ENCODE results near the gene SKAP1. TPM values are rescaled to one million over a fixed set of nuclear protein-coding genes. Genes with fewer than 3 reads are reported as not detected.

Gene SKAP1
- total RNA-seq, 5 donors from 2014 or later (not counting 1 experiment from before 2014, with no cell fraction given), result 71.5 to 142 (median 80.4) TPM

GRCh38 chr17:48159232-48159631 lies 270.8 kb downstream of the SKAP1 start:
- H3K4me1 ChIP-seq (ENCODE audit: control insufficient read depth in 1 of 2, extremely low read depth in 1 of 2, insufficient read depth in 2 of 2, low read length in 2 of 2), result no peaks in the 10 kb centered on the region
- Mint-ChIP-seq H3K27me3 (no peaks in the 10 kb centered on the region), H3K4me1 (peaks cover 0 to 10% (median 0%) of the 10 kb centered on the region in 3 donors), H3K9me3 (no peaks in the 10 kb centered on the region), H3K27ac (peak overlapping the region in 1 of 2 donors; percentile 52), H3K4me3 (no peak overlapping the region), H3K36me3 (peaks cover 32% of the 10 kb centered on the region)
- no peaks in the 10 kb centered on the region for H3K27me3 ChIP-seq (replicated peaks in 1 of 2; ENCODE audit: control insufficient read depth in 2 of 2, extremely low read depth in 1 of 2, insufficient read depth in 2 of 2, low read length in 1 of 2)
- peaks cover 9 to 62% of the 10 kb centered on the region in 2 donors for H3K36me3 ChIP-seq (ENCODE audit: control insufficient read depth in 2 of 2, extremely low read depth in 1 of 2, insufficient read depth in 1 of 2, low read length in 1 of 2)
- no peak overlapping the region for H3K4me3 ChIP-seq (ENCODE audit: control insufficient read depth in 1 of 2, extremely low read depth in 1 of 2, low read length in 1 of 2)
- DNase-seq, result no peak
- H3K27ac ChIP-seq (ENCODE audit: low read length), result no peak overlapping the region
- no peak for ATAC-seq (replicated peaks in 1 of 4)
- CTCF ChIA-PET, result interaction anchor here in 1 of 2 donors (0.7 kb wide), 2 partner anchors 96 to 255 kb away, joined by 5 read pairs; no protein-coding TSS in a partner anchor
- 100% methylated on average over 3 of the region's 4 CpGs for WGBS (ENCODE audit: insufficient coverage)
- H3K9me3 ChIP-seq, result no peaks in the 10 kb centered on the region
- POLR2A ChIA-PET, result interaction anchor here (0.6 kb wide), 3 partner anchors 75 to 301 kb away, joined by 3 to 6 read pairs (median 3); no protein-coding TSS in a partner anchor

GRCh38 chr17:48155889-48156611 lies 274.0 kb downstream of the SKAP1 start:
- no peaks in the 10 kb centered on the region for H3K9me3 Mint-ChIP-seq
- no peak overlapping the region for H3K4me3 Mint-ChIP-seq
- no peaks in the 10 kb centered on the region for H3K4me1 ChIP-seq (ENCODE audit: control insufficient read depth in 1 of 2, extremely low read depth in 1 of 2, insufficient read depth in 2 of 2, low read length in 2 of 2)
- no peak overlapping the region for H3K27ac ChIP-seq (ENCODE audit: low read length)
- no peak overlapping the region for H3K27ac Mint-ChIP-seq
- no peak for ATAC-seq (replicated peaks in 1 of 4)
- H3K36me3 ChIP-seq (ENCODE audit: control insufficient read depth in 2 of 2, extremely low read depth in 1 of 2, insufficient read depth in 1 of 2, low read length in 1 of 2), result peaks cover 9 to 62% of the 10 kb centered on the region in 2 donors
- H3K36me3 Mint-ChIP-seq, result peaks cover 36% of the 10 kb centered on the region
- H3K4me1 Mint-ChIP-seq, result no peaks in the 10 kb centered on the region
- no peak for DNase-seq
- CTCF ChIA-PET, result interaction anchor here in 1 of 2 donors (0.6 to 0.7 kb wide), 2 partner anchors 247 to 755 kb away, joined by 3 to 9 read pairs; no protein-coding TSS in a partner anchor
- no peaks in the 10 kb centered on the region for H3K9me3 ChIP-seq
- POLR2A ChIA-PET, result no interaction called here
- H3K4me3 ChIP-seq (ENCODE audit: control insufficient read depth in 1 of 2, extremely low read depth in 1 of 2, low read length in 1 of 2), result no peak overlapping the region
- no peaks in the 10 kb centered on the region for H3K27me3 Mint-ChIP-seq
- no peaks in the 10 kb centered on the region for H3K27me3 ChIP-seq (replicated peaks in 1 of 2; ENCODE audit: control insufficient read depth in 2 of 2, extremely low read depth in 1 of 2, insufficient read depth in 2 of 2, low read length in 1 of 2)
- 78% methylated on average over 18 of the region's 21 CpGs for WGBS (ENCODE audit: insufficient coverage)

GRCh38 chr17:48153691-48154358 lies 276.2 kb downstream of the SKAP1 start:
- Mint-ChIP-seq H3K4me1 (no peaks in the 10 kb centered on the region), H3K27me3 (no peaks in the 10 kb centered on the region), H3K36me3 (peaks cover 39% of the 10 kb centered on the region), H3K9me3 (no peaks in the 10 kb centered on the region), H3K4me3 (no peak overlapping the region), H3K27ac (no peak overlapping the region)
- CTCF ChIA-PET, result interaction anchor here in 1 of 2 donors (0.7 kb wide), 1 partner anchor 118 kb away, joined by 6 read pairs; no protein-coding TSS in a partner anchor
- 97% methylated on average over 4 of the region's 6 CpGs for WGBS (ENCODE audit: insufficient coverage)
- Histone ChIP-seq H3K27ac (ENCODE audit: low read length) (no peak overlapping the region), H3K9me3 (no peaks in the 10 kb centered on the region), H3K4me3 (ENCODE audit: control insufficient read depth in 1 of 2, extremely low read depth in 1 of 2, low read length in 1 of 2) (no peak overlapping the region), H3K27me3 (replicated peaks in 1 of 2; ENCODE audit: control insufficient read depth in 2 of 2, extremely low read depth in 1 of 2, insufficient read depth in 2 of 2, low read length in 1 of 2) (no peaks in the 10 kb centered on the region), H3K36me3 (ENCODE audit: control insufficient read depth in 2 of 2, extremely low read depth in 1 of 2, insufficient read depth in 1 of 2, low read length in 1 of 2) (peaks cover 6 to 64% of the 10 kb centered on the region in 2 donors), H3K4me1 (ENCODE audit: control insufficient read depth in 1 of 2, extremely low read depth in 1 of 2, insufficient read depth in 2 of 2, low read length in 2 of 2) (no peaks in the 10 kb centered on the region)
- POLR2A ChIA-PET, result no interaction called here
- DNase-seq, result no peak
- ATAC-seq (replicated peaks in 1 of 4), result no peak

- DNase-seq (no peak), ATAC-seq (replicated peaks in 1 of 4) (no peak)
- Histone ChIP-seq H3K4me3 (ENCODE audit: control insufficient read depth in 1 of 2, extremely low read depth in 1 of 2, low read length in 1 of 2) (no peak overlapping the region), H3K36me3 (ENCODE audit: control insufficient read depth in 2 of 2, extremely low read depth in 1 of 2, insufficient read depth in 1 of 2, low read length in 1 of 2) (peaks cover 10 to 79% of the 10 kb centered on the region in 2 donors), H3K27ac (ENCODE audit: low read length) (no peak overlapping the region), H3K9me3 (no peaks in the 10 kb centered on the region), H3K27me3 (replicated peaks in 1 of 2; ENCODE audit: control insufficient read depth in 2 of 2, extremely low read depth in 1 of 2, insufficient read depth in 2 of 2, low read length in 1 of 2) (no peaks in the 10 kb centered on the region), H3K4me1 (ENCODE audit: control insufficient read depth in 1 of 2, extremely low read depth in 1 of 2, insufficient read depth in 2 of 2, low read length in 2 of 2) (no peaks in the 10 kb centered on the region)
- no CpG with 5 or more reads among the region's 4 CpGs for WGBS (ENCODE audit: insufficient coverage)
- ChIA-PET CTCF (no interaction called here), POLR2A (no interaction called here)
- Mint-ChIP-seq H3K27ac (peak overlapping the region in 1 of 2 donors; percentile 52), H3K4me1 (no peaks in the 10 kb centered on the region), H3K9me3 (no peaks in the 10 kb centered on the region), H3K36me3 (peaks cover 44% of the 10 kb centered on the region), H3K27me3 (no peaks in the 10 kb centered on the region), H3K4me3 (no peak overlapping the region)
Observed at GRCh38 chr17:48152289-48152688, 277.7 kb downstream of the SKAP1 start.

- POLR2A ChIA-PET, result interaction anchor here in 1 of 2 donors (0.6 kb wide), 1 partner anchor 32 kb away, joined by 3 read pairs; no protein-coding TSS in a partner anchor
- no peaks in the 10 kb centered on the region for H3K27me3 Mint-ChIP-seq
- no peak overlapping the region for H3K4me3 ChIP-seq (ENCODE audit: control insufficient read depth in 1 of 2, extremely low read depth in 1 of 2, low read length in 1 of 2)
- no peak overlapping the region for H3K27ac ChIP-seq (ENCODE audit: low read length)
- DNase-seq (no peak), ATAC-seq (replicated peaks in 1 of 4) (no peak)
- H3K36me3 Mint-ChIP-seq, result peaks cover 41% of the 10 kb centered on the region
- no peak overlapping the region for H3K4me3 Mint-ChIP-seq
- WGBS (ENCODE audit: insufficient coverage), result no CpG with 5 or more reads among the region's 3 CpGs
- H3K9me3 ChIP-seq, result no peaks in the 10 kb centered on the region
- no peak overlapping the region for H3K27ac Mint-ChIP-seq
- H3K4me1 Mint-ChIP-seq, result no peaks in the 10 kb centered on the region
- H3K36me3 ChIP-seq (ENCODE audit: control insufficient read depth in 2 of 2, extremely low read depth in 1 of 2, insufficient read depth in 1 of 2, low read length in 1 of 2), result peaks cover 6 to 76% of the 10 kb centered on the region in 2 donors
- no peaks in the 10 kb centered on the region for H3K27me3 ChIP-seq (replicated peaks in 1 of 2; ENCODE audit: control insufficient read depth in 2 of 2, extremely low read depth in 1 of 2, insufficient read depth in 2 of 2, low read length in 1 of 2)
- no peaks in the 10 kb centered on the region for H3K4me1 ChIP-seq (ENCODE audit: control insufficient read depth in 1 of 2, extremely low read depth in 1 of 2, insufficient read depth in 2 of 2, low read length in 2 of 2)
- H3K9me3 Mint-ChIP-seq, result no peaks in the 10 kb centered on the region
- CTCF ChIA-PET, result interaction anchor here (0.6 to 0.7 kb wide), 3 partner anchors 16 to 457 kb away, joined by 4 to 7 read pairs (median 4); no protein-coding TSS in a partner anchor
Observed at GRCh38 chr17:48151220-48151619, 278.8 kb downstream of the SKAP1 start.

GRCh38 chr17:48150597-48151001 lies 279.4 kb downstream of the SKAP1 start:
- Mint-ChIP-seq H3K27me3 (no peaks in the 10 kb centered on the region), H3K9me3 (no peaks in the 10 kb centered on the region), H3K36me3 (peaks cover 41% of the 10 kb centered on the region), H3K27ac (no peak overlapping the region), H3K4me1 (peaks cover 0 to 3% (median 0%) of the 10 kb centered on the region in 3 donors), H3K4me3 (no peak overlapping the region)
- H3K27me3 ChIP-seq (replicated peaks in 1 of 2; ENCODE audit: control insufficient read depth in 2 of 2, extremely low read depth in 1 of 2, insufficient read depth in 2 of 2, low read length in 1 of 2), result no peaks in the 10 kb centered on the region
- CTCF ChIA-PET, result no interaction called here
- no peaks in the 10 kb centered on the region for H3K9me3 ChIP-seq
- POLR2A ChIA-PET, result no interaction called here
- DNase-seq (no peak), ATAC-seq (replicated peaks in 1 of 4) (no peak)
- H3K36me3 ChIP-seq (ENCODE audit: control insufficient read depth in 2 of 2, extremely low read depth in 1 of 2, insufficient read depth in 1 of 2, low read length in 1 of 2), result peaks cover 9 to 75% of the 10 kb centered on the region in 2 donors
- H3K27ac ChIP-seq (ENCODE audit: low read length), result no peak overlapping the region
- no peaks in the 10 kb centered on the region for H3K4me1 ChIP-seq (ENCODE audit: control insufficient read depth in 1 of 2, extremely low read depth in 1 of 2, insufficient read depth in 2 of 2, low read length in 2 of 2)
- WGBS (ENCODE audit: insufficient coverage), result 100% methylated on average over 2 of the region's 11 CpGs
- no peak overlapping the region for H3K4me3 ChIP-seq (ENCODE audit: control insufficient read depth in 1 of 2, extremely low read depth in 1 of 2, low read length in 1 of 2)

All from T-cell (primary cell).